Pancreas (tissue), 10 donors: ENCODE measurements around the gene CDH13. TPM values are rescaled to one million over a fixed set of nuclear protein-coding genes. Genes with fewer than 3 reads are reported as not detected.

Source experiments
- ATAC-seq, 4 donors: fragments of 200-7000 bp; cut with Tn5 transposase; one replicate each; pipeline versions ENCODE4 v1.8.0 to v1.9.1; 2020; ENCODE audit warnings: mild to moderate bottlenecking in 4 of 4, moderate library complexity in 4 of 4
- DNase-seq, 6 donors: peaks; one replicate each; pipeline ENCODE4 v3.0.0-alpha.2; 2020
- FAIRE-seq: peaks from 2 replicates; lab custom pipeline; 2012; peaks lifted over from hg19 to GRCh38; lab: Jason Lieb, UNC
- H3K27ac ChIP-seq, 4 donors: fragments of 200-600 bp; sonication (generic); 1 replicate in 3 of 4; 2 replicates in 1 of 4; pipeline versions ENCODE4 v1.5.0 to v1.8.0; 2020
- H3K27me3 ChIP-seq, 4 donors: fragments of 200-600 bp; one replicate each; pipeline ENCODE4 v1.8.0; 2021
- H3K36me3 ChIP-seq, 3 donors: fragments of 200-600 bp; sonication (generic) in 1 of 3; one replicate each; pipeline versions ENCODE4 v1.5.0 to v1.8.0; 2020 to 2021
- H3K4me1 ChIP-seq, 3 donors: fragments of 200-600 bp; one replicate each; pipeline ENCODE4 v1.8.0; 2021
- H3K4me3 ChIP-seq, 4 donors: fragments of 200-600 bp; sonication (generic) in 2 of 4; one replicate each; pipeline versions ENCODE4 v1.5.0 to v1.8.0; 2020 to 2021
- H3K9me3 ChIP-seq, 4 donors: fragments of 200-600 bp; one replicate each; pipeline ENCODE4 v1.8.0; 2021
- CTCF ChIP-seq, 4 donors: fragments of 200-600 bp; sonication (generic) in 3 of 4; IDR thresholded peaks; one replicate each; pipeline versions ENCODE4 v1.5.0 to v1.8.0; 2021; ENCODE audit warnings: antibody characterized with exemption in 4 of 4
- WGBS, 2 donors: extraction: QIAGEN DNeasy Blood & Tissue Kit; methylation state at CpG; one replicate each; pipeline ENCODE4 v1.1.7; 2013; 5-methylcytosine and 5-hydroxymethylcytosine counted together
- intact Hi-C, 3 donors: fragments of 100-400 bp; cut with DNase I; formaldehyde crosslinking; loops; one replicate each; pipeline versions ENCODE4 v1.11.1 to v1.14.2; 2022
- polyA plus RNA-seq, 2 donors: library from polyadenylated mRNA; stranded (reverse); fragments of 200-250 nt; gene quantifications; one replicate each; pipeline ENCODE4 v1.2.3, GENCODE V29; 2013
- total RNA-seq, 6 donors: library from RNA; stranded (reverse); fragmentation: NEBNext Ultra II Directional in 4 of 6; extraction: Animal tissue kit (Norgen Biotek cat#: 25700) in 4 of 6; gene quantifications; one replicate each; pipeline versions ENCODE4 v1.2.1 to v1.2.4, GENCODE V29; 2021 to 2023
- donor health status: healthy with polysubstance abuse.
- donor health status: DM: no; HTN: no; CAD: no; lungs with moderate emphysema.
- donor health status: DM: no; HTN: no; CAD: no.
- donor health status: control.
- donor health status: control.
- donor health status: Bipolar disorder and iron deficiency.
- donor health status: DM: yes; HTN: yes; CAD: no.
- donor health status: DM: no; HTN: no; CAD: no.
- donor health status: DM: no; HTN: no; CAD: no.
- donor health status: DM: yes; HTN: yes; CAD: no.

CDH13 gene
- total and polyA plus RNA-seq, 8 donors = 0.12 to 1.0 (median 0.37) TPM

GRCh38 chr16:83393196-83393981 lies 766.6 kb downstream of the CDH13 start:
- FAIRE-seq (no peak), ATAC-seq (no peak), DNase-seq (no peak)
- no peaks in the 10 kb centered on the region for H3K36me3 ChIP-seq
- H3K4me1 ChIP-seq = no peaks in the 10 kb centered on the region
- no peaks in the 10 kb centered on the region for H3K27me3 ChIP-seq
- no peak overlapping the region for H3K27ac ChIP-seq
- WGBS, 2 donors = 35 to 41% methylated on average over 6 of the region's 6 CpGs
- intact Hi-C loops = no loop called here
- no peak overlapping the region for H3K4me3 ChIP-seq
- H3K9me3 ChIP-seq = no peaks in the 10 kb centered on the region
- no peak for TF ChIP-seq CTCF (IDR thresholded peaks at IDR 0.05)

- WGBS, 2 donors = 45 to 58% methylated on average over 4 of the region's 4 CpGs
- no peaks in the 10 kb centered on the region for H3K27me3 ChIP-seq
- no peaks in the 10 kb centered on the region for H3K9me3 ChIP-seq
- H3K4me1 ChIP-seq = no peaks in the 10 kb centered on the region
- no peak overlapping the region for H3K27ac ChIP-seq
- TF ChIP-seq CTCF (IDR thresholded peaks at IDR 0.05) = no peak
- FAIRE-seq = no peak
- ATAC-seq = no peak
- H3K36me3 ChIP-seq = no peaks in the 10 kb centered on the region
- no peak for DNase-seq
- no peak overlapping the region for H3K4me3 ChIP-seq
- intact Hi-C loops = no loop called here
These were observed 771.0 kb downstream of the CDH13 start for GRCh38 chr16:83397601-83398291.

- TF ChIP-seq CTCF (IDR thresholded peaks at IDR 0.05) = no peak
- FAIRE-seq (no peak), ATAC-seq (no peak), DNase-seq (no peak)
- intact Hi-C loops = no loop called here
- Histone ChIP-seq H3K9me3 (no peaks in the 10 kb centered on the region), H3K4me1 (no peaks in the 10 kb centered on the region), H3K4me3 (no peak overlapping the region), H3K27me3 (no peaks in the 10 kb centered on the region), H3K36me3 (no peaks in the 10 kb centered on the region), H3K27ac (no peak overlapping the region)
- WGBS, 2 donors = 32 to 36% methylated on average over 4 of the region's 4 CpGs
These were observed 773.5 kb downstream of the CDH13 start for GRCh38 chr16:83400234-83400633.

- no peak overlapping the region for H3K27ac ChIP-seq
- 67 to 77% methylated on average over 6 of the region's 6 CpGs for WGBS, 2 donors
- H3K27me3 ChIP-seq = no peaks in the 10 kb centered on the region
- ATAC-seq (no peak), DNase-seq (no peak), FAIRE-seq (no peak)
- no peaks in the 10 kb centered on the region for H3K9me3 ChIP-seq
- H3K36me3 ChIP-seq = no peaks in the 10 kb centered on the region
- intact Hi-C loops = no loop called here
- TF ChIP-seq CTCF (IDR thresholded peaks at IDR 0.05) = no peak
- no peaks in the 10 kb centered on the region for H3K4me1 ChIP-seq
- no peak overlapping the region for H3K4me3 ChIP-seq
These were observed 775.5 kb downstream of the CDH13 start for GRCh38 chr16:83402160-83402814.
